Measurements from ENCODE around the gene GRIP2. TPM values are rescaled to one million over a fixed set of nuclear protein-coding genes. Genes with fewer than 3 reads are reported as not detected.

The GRIP2 gene
- total RNA-seq, 2 experiments from 2014 or later: not detected

GRCh38 chr3:14448063-14448462 lies 92.1 kb downstream of the GRIP2 start:
- no peak for DNase-seq
- Mint-ChIP-seq H3K9me3 (no peaks in the 10 kb centered on the region), H3K4me3 (no peak overlapping the region), H3K27ac (no peak overlapping the region), H3K27me3 (no peaks in the 10 kb centered on the region), H3K4me1 (ENCODE audit: low read depth) (no peaks in the 10 kb centered on the region), H3K36me3 (ENCODE audit: low read depth) (peaks cover 47% of the 10 kb centered on the region)
- no peak for ATAC-seq
- POLR2A ChIA-PET: no interaction called here
- CTCF ChIA-PET: no interaction called here
- TF ChIP-seq CTCF (IDR thresholded peaks at IDR 0.05): no peak
- intact Hi-C loops (cut with micrococcal nuclease): no loop called here

DNA sequence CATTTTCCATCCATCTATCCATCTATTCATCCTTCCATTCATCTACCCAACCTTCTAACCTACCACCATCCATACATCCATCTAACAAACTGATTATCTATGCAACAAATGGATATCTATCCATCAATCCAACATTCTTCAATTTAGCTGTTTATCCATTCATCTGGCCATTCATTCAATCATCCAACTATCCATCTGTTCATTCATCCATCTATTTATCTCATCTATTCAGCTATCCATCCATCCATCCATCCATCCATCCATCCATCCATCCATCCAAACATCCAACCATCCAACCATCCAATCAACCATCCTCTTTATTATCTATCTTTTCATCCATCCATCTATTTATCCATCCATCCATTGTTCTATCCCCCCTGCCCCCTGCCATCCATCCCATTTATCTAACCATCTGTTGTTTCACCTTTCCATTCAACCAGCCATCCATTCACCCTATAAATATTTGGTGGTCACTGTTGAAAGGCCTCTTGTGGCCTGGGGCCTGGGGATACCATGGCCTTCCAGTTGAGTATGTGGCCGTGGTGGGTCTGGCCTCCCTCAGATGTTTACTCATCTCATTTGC lies 93.1 kb downstream of the GRIP2 start:
- Mint-ChIP-seq H3K27ac (no peak overlapping the region), H3K36me3 (ENCODE audit: low read depth) (peaks cover 47% of the 10 kb centered on the region), H3K4me3 (no peak overlapping the region), H3K4me1 (ENCODE audit: low read depth) (no peaks in the 10 kb centered on the region), H3K27me3 (no peaks in the 10 kb centered on the region), H3K9me3 (no peaks in the 10 kb centered on the region)
- intact Hi-C loops (cut with micrococcal nuclease): no loop called here
- TF ChIP-seq CTCF (IDR thresholded peaks at IDR 0.05): no peak
- ChIA-PET CTCF (interaction anchor here (0.7 kb wide), 1 partner anchor 11 kb away, joined by 3 read pairs; no protein-coding TSS in a partner anchor), POLR2A (interaction anchor here (0.8 kb wide), 1 partner anchor 18 kb away, joined by 3 read pairs; no protein-coding TSS in a partner anchor)
- ATAC-seq (no peak), DNase-seq (no peak)

DNA sequence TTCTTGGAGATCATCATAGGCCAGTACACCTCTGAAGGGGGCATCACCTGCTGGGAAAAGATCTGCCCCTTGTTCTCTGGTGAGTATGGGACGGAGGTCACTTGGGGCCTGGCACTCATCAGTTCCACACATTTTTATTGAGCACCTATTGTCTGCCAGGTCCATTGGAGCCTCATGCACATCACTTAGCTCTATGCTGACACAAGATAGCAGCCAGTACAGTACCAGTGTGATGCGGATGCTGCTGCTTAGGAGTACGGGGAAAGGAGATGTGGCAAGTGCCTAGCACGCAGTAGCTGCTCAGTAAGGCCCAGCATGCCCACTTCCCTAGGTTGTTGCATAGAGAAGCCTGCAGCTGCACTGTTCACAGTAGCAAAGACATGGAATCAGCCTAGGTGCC lies 94.4 kb downstream of the GRIP2 start:
- intact Hi-C loops (cut with micrococcal nuclease): no loop called here
- H3K4me1 Mint-ChIP-seq (ENCODE audit: low read depth): no peaks in the 10 kb centered on the region
- no peak for ATAC-seq

DNA sequence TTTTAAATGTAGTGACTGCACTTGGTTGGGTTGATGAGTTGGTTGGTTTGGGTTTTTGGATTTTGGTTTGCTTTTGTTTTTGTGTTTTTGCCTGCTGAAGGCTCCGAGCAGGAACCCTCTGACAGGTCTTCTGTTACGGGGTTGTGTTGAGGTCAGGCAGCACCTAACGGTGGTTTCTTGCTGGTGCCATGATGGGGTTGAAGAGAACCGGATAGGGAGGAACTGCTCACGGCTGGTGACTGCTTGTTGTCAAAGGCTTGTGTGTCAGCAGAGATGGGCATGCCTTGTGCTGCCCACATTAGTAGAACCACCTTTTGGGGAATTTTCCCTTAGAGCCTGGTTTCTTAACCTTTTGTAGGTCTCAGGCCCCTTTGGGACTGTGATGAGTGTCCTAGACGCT lies 95.8 kb downstream of the GRIP2 start:
- intact Hi-C loops (cut with micrococcal nuclease): no loop called here
- Mint-ChIP-seq H3K4me1 (ENCODE audit: low read depth) (peaks cover 10% of the 10 kb centered on the region), H3K4me3 (no peak overlapping the region), H3K36me3 (ENCODE audit: low read depth) (peaks cover 39% of the 10 kb centered on the region), H3K27ac (no peak overlapping the region), H3K27me3 (no peaks in the 10 kb centered on the region), H3K9me3 (no peaks in the 10 kb centered on the region)
- ChIA-PET POLR2A (no interaction called here), CTCF (no interaction called here)
- no peak for DNase-seq
- no peak for ATAC-seq
- TF ChIP-seq CTCF (IDR thresholded peaks at IDR 0.05): no peak

More for the DNA sequence above, 94.4 kb downstream of the GRIP2 start:
- CTCF ChIA-PET: no interaction called here
- H3K9me3 Mint-ChIP-seq: no peaks in the 10 kb centered on the region
- TF ChIP-seq CTCF (IDR thresholded peaks at IDR 0.05): no peak
- no peak overlapping the region for H3K27ac Mint-ChIP-seq
- DNase-seq: no peak
- peaks cover 40% of the 10 kb centered on the region for H3K36me3 Mint-ChIP-seq (ENCODE audit: low read depth)
- H3K4me3 Mint-ChIP-seq: no peak overlapping the region
- POLR2A ChIA-PET: interaction anchor here (0.9 kb wide), 1 partner anchor 9 kb away, joined by 3 read pairs; no protein-coding TSS in a partner anchor
- no peaks in the 10 kb centered on the region for H3K27me3 Mint-ChIP-seq

DNA sequence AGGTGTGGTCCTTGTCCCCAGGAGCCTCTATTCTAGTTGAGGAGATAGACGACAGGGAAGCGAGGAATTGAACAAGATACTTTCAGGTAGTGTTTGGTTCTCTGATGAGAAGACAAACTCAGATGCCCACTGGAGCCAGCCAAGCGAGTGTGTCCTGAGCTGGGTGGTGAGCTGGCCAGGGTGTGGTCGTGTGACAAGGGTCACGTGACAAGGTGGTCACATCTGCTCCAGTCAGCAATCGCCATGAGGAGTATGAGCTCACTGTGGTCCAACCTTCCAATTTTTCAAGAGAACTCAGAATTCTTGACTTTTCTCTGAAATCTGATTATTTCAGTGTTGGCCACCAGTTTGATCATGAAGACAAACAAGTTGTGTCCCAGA lies 98.2 kb downstream of the GRIP2 start:
- TF ChIP-seq CTCF (IDR thresholded peaks at IDR 0.05): no peak
- POLR2A ChIA-PET: interaction anchor here (1.3 to 1.6 kb wide), 2 partner anchors 9 to 10 kb away, joined by 5 to 8 read pairs; no protein-coding TSS in a partner anchor
- Mint-ChIP-seq H3K9me3 (no peaks in the 10 kb centered on the region), H3K36me3 (ENCODE audit: low read depth) (peaks cover 21% of the 10 kb centered on the region), H3K4me1 (ENCODE audit: low read depth) (peaks cover 18% of the 10 kb centered on the region), H3K27me3 (no peaks in the 10 kb centered on the region), H3K4me3 (no peak overlapping the region), H3K27ac (no peak overlapping the region)
- ATAC-seq: no peak
- intact Hi-C loops (cut with micrococcal nuclease): no loop called here
- no peak for DNase-seq
- CTCF ChIA-PET: interaction anchor here (0.9 to 1.0 kb wide), 2 partner anchors 11 to 26 kb away, joined by 3 read pairs; no protein-coding TSS in a partner anchor

Data from activated CD8-positive, alpha-beta T cell treated with anti-CD3 and anti-CD28 coated beads for 36 hours (primary cell).